GM18508 (cell line): ENCODE measurements around the gene YPEL3.
"Not testable (repeated sequence)": the region's sequence is repeated elsewhere in the genome, so short reads cannot be mapped to it uniquely, and the experiment has no call there.

Source experiments
- ATAC-seq: cut with Tn5 transposase; IDR thresholded peaks from one replicate; pipeline ENCODE4 v1.9.1; 2021; ENCODE audit warnings: moderate number of reproducible peaks; ENCODE audit not compliant: insufficient read depth, unreplicated experiment

Gene YPEL3, protein sequence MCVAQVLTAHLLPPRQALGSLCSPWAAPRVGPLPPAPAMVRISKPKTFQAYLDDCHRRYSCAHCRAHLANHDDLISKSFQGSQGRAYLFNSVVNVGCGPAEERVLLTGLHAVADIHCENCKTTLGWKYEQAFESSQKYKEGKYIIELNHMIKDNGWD

DNA sequence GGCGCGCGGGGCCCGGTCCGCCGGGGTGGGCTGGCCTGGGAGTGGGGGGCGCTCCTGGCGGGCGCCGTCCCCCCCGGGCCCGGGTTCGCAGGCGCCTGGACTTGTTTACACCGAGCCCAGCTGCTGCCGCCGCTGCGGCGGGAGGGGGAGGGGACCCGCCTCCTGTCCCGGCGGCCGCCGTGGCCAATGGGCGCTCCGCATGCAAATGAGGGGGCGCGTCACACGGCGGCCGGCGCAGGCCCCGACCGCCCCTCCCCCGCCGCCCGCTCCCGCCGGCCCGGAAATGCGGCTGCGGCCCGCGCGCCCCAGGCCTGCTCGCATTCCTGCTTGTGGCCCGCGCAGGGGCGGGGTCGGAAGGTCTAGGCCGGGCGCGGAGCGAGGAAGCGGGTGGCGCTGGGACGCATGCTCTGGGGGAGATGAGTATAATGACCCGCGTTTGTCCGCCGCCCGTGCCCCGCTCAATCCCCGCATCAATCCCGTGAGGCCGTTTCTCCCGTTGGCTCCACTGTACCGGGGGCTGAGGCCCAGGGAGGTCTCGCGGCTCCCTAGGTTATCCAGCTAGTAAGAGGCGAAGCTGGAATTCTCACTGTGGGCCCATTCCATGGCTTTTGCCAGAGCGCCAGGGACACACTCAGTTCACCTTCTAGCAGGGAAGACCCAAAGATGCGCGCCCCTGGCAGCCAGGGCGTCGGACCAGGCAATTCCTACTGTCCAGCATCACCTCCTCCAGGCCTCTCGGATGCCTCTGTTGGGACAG is at the start of gene YPEL3:
Gene YPEL3 (minus strand): TSS at position 109 of the 757 bp plus-strand sequence. CDS start 731 bp downstream, outside the sequence.
- no peak for ATAC-seq

DNA sequence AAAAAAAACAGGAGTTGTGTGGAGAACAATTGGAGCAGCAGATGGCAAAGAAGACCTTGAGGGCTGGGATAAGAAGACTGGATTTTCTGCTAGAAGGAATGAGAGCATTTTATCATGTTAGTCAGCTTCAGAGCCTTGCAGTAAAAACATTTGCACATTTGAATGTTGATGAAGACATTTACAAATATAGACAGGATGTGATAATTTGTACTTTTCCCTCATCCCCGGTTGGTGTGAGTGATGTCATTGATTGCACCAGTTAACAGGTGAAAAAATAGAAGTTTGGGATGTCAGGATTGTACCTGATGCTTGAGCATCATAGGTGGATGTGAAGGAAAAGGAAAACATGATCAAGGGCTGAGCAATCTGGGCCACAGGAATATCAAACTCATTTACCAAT is 49.6 kb upstream of the YPEL3 start:
- ATAC-seq: no peak

DNA sequence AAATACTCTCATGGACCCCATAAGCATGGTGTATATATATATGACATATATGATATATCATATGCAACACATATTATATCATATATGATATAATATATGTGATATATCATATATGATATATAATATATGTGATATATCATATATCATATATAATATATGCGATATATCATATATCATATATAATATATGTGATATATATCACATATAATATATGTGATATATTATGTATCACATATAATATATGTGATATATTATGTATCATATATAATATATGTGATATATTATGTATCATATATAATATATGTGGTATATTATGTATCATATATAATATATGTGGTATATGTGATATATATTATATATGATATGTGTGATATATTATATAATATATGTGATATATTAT is 48.9 kb upstream of the YPEL3 start:
- ATAC-seq: no peak

DNA sequence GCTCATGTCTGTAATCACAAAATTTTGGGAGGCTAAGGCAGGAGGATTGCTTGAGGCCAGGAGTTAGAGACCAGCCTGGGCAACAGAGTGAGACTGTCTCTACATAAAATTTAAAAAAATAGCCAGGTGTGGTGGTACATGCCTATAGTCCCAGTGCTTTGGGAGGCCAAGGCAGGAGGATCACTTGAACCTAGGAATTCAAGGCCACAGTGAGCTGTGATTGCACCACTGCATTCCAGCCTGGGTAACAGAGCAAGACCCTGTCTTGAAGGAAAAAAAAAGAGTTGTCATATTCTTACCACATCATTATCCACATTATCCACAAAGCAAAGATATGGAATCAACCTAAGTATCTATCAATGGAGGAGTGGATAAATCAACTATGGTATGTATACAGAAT is 48.0 kb upstream of the YPEL3 start:
- no peak for ATAC-seq

DNA sequence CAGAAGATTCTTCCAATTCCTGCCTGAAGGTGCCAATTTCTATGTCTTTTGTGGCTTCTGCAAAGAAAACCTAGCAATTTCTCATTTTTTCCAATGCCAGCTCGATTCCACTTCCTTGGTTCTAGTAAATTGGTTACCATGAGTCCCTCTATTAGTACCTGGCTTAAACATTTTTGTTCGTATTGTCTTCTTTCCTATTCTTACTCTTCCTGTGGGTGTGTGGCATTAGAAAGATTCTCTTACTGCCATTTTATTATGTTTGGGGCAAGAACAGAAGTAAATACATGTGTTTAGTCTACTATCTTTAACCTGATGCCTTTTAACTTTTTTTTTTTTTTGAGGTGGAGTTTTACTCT is 47.3 kb upstream of the YPEL3 start:
- no peak for ATAC-seq

DNA sequence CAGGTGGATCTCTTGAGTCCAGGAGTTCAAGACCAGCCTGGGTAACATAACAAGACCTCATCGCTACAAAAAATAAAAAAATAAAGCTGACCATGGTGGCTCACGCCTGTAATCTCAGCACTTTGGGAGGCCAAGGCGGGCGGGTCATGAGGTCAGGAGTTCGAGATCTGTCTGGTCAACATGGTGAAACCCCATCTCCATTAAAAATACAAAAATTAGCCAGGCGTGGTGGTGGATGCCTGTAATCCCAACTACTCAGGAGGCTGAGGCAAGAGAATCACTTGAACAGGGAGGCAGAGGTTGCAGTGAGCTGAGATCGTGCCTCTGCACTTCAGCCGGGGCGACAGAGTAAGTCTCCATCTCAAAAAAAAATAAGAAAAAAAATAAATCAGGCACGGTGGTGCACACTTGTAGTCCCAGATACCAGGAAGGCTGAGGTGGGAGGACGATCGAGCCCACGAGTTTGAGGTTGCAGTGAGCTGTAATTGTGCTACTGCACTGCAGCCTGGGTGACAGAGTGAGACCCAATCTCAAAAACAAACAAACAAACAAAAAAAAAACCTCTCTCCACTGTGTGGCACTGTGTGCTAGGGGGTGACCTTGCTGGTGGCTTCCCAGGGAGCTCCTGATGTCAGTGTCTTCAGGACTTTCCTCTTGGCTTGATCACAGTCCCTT is 46.8 kb upstream of the YPEL3 start:
- ATAC-seq: no peak

DNA sequence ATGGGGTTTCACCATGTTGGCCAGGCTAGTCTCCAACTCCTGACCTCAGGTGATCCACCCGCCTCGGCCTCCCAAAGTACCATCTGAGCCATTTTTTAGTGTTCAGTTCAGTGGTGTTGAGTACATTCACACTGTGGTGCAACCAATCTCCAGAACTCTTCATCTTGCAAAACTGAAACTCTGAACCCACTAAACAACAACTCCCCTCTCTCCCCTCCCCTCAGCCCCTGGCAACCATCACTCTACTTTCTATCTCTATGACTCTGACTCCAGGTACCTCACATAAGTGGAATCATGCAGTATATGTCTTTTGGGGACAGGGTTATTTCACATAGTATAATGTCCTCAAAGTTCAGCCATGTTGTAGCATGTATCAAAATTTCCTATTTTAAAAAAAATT is 45.7 kb upstream of the YPEL3 start:
- no peak for ATAC-seq

DNA sequence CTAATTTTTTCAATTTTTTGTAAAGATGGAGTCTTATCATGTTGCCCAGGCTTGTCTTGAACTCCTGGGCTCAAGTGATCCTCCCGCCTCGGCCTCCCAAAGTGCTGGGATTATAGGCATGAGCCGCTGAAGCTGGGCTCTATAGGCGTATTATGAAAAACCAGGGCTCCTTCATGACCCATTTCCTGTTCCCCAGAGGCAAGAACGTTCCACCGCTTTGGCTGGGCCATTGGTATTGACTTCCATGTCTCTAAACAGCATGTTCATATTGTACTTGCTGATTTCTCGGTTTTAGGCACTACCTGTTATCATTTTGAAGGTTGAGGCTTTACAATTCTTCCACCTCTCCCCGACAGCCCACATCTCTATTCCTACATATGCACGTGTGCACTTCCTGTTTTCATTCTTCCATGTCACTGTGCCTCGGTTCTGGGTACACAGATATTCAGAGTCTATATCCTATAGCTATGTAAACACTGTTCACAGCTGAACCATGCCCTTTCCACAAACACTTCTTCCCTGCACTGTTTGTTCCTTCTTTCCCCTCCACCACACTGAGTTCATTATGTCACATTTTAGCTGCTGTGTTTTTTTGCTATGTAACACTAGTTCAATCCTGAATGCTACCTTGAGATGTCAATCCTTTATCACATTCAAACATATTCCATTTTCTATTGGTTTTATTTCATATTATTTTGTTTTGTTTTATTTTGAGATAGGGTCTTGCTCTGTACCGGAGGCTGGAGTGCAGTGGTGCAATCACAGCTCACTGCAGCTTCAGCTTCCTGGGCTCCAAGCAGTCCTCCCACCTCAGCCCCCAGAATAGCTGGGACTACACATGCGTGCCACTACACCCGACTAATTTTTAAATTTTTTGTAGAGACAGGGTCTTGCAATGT is 43.8 kb upstream of the YPEL3 start:
- no peak for ATAC-seq

DNA sequence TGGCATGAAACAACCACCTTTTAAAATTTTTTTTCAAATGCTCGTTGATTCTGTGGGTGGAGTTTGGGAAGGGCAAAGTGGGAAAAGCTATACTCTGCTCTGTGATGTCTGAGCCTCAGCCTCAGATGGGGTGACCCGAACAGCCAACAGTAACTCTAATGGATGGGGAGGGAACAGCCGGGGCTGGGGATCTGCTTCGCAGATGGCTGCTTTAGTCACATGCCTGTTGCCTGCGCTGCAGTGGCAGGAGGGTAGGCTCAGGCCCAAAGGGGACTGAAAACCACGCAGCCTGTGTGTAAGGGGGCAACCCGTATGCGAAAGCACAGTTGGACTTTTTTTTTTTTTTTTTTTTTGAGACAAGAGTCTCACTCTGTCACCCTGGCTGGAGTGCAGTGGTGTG is 41.9 kb upstream of the YPEL3 start:
- no peak for ATAC-seq

DNA sequence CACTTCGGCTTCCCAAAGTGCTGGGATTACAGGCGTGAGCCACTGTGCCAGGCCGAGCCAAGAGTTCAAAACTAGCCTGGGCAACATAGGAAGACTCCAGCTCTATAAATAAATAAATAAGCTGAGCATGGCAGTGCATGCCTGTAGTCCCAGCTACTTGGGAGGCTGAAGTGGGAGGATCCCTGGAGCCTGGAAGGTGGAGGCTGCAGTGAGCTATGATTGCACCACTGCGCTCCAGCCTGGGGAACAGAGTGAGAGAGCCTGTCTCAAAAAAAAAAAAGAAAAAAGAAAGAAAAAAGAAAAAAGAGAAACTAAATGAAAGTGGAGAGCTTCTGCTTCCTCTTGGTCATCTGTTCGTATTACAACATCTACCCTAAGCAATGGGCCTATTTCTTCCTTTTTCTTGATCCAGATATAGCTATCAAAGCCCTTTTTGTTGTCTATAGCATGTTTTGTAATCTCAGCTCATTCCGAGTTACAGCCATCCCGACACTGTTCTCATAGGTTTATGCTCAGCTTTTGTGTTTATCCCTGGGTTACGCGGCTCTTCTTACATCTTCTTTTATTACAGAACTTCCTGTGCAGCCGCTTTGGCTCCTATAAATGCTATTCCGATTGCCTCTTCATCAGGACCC is 41.1 kb upstream of the YPEL3 start:
- no peak for ATAC-seq

DNA sequence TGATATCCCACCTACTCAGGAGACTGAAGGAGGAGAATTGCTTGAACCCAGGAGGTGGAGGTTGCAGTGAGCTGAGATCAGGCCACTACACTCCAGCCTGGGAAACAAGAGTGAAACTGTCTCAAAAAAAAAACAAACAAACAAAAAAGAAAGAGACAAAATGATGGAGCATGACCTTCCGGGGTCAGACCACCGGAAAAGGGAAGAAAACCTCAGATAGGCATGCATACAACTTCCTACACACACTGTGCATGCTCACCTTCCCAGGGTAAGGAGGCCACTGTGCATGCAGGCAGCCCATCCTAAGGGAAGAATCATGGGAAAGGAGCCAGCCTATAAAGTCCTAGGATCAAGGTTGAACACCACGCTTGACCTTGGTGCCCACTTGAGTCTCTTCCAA is 36.6 kb upstream of the YPEL3 start:
- ATAC-seq: no peak

DNA sequence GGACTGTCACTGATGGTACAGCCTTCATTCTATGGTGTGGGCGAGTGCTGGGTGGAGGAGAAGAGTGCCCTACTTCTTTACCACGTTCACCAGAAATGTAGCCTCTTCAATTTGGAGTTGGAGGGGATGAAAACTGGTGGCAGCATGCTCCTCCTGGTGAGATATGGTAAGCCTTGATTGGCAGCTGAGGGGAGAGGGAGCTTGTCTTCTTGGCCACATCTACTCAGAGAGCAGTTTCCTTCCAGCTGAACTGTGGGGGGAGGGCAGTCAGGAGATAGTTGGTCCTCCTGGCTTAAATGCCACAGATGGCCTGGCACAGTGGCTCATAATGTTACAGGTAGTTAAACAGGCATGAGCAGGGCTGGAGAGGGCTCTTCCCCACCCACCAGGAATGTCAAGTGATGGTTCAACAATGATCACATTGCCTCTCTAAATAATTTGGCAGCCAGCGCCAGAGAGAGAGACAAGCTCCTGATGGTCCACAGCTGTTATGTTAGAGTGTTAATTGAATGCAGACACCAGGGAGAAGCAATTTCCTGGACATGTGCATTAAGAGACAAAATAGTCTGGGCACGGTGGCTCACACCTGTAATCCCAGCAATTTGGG is 36.0 kb upstream of the YPEL3 start:
- no peak for ATAC-seq

DNA sequence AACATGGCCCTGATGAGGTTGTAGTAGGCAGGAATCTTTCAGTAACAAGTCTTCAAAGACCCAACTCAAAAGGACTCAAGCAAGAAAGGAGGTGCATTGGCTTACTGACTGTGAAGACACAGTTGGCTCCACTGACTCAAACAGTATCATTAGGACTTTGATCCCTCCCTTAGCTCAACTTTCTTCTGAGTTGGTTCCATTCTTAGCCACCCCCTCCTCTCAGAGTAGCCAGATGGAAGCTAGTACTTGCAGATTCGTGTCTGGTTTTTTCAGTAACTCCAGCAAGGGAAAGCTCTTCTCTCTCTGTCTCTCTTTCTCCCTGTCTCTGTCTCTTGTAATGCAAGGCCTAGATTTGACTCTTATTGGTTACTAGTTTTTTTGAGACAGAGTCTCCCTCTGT is 32.0 kb upstream of the YPEL3 start:
- no peak for ATAC-seq

DNA sequence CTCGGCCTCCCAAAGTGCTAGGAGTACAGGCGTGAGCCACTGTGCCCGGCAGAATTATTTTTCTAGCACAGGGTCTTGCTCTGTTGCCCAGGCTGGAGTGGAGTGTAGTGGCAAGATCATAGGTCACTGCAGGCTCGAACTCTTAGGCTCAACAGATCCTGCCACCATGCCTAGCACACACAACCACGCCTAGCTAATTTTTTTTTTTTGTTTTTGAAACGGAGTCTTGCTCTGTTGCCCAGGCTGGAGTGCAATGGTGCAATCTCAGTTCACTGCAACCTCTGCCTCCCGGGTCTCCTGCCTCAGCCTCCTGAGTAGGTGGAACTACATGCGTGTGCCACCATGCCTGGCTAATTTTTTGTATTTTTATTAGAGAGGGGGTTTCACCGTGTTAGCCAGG is 29.7 kb upstream of the YPEL3 start:
- ATAC-seq: not testable (repeated sequence)

DNA sequence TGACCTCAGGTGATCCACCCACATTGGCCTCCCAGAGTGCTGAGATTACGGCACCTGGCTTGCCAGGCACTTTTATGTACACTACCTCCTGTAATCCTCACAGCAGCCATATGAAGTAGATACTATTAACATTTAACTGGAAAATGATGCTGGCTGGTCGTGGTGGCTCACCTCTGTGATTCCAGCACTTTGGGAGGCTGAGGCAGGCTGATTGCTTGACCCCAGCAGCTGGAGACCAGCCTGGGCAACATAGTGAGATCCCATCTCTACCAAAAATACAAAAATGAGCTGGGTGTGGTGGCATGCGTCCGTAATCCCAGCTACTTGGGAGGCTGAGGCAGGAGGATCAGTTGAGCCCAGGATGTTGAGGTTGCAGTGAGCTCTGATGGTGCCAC is 29.0 kb upstream of the YPEL3 start:
- ATAC-seq: no peak

DNA sequence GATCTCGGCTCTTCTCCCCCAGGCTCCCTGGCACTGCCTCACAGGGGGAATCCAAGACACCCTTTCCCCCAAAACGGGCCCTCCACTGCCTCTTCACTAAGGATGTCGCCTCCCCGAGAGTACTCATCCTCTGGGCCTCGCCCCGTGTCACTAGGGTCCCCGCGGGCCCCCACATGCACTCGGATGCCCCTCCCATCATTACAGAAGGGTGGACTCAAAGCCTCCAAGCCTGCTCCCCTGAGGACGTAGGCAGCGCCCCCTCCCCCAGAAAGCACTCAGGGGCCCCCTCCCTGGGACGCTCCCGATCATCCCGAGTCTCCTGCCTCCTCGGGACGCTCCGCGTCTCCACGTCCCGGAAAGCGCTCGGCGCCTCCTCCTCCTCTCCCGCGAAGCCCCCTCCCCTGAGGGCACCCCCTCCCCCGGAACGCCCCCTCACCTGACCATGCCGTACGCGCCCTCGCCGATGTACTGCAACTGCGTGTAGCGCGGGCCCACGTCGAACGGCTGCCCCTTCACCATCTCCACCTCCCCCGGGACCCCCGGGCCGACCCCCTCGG is 26.7 kb upstream of the YPEL3 start:
- no peak for ATAC-seq

DNA sequence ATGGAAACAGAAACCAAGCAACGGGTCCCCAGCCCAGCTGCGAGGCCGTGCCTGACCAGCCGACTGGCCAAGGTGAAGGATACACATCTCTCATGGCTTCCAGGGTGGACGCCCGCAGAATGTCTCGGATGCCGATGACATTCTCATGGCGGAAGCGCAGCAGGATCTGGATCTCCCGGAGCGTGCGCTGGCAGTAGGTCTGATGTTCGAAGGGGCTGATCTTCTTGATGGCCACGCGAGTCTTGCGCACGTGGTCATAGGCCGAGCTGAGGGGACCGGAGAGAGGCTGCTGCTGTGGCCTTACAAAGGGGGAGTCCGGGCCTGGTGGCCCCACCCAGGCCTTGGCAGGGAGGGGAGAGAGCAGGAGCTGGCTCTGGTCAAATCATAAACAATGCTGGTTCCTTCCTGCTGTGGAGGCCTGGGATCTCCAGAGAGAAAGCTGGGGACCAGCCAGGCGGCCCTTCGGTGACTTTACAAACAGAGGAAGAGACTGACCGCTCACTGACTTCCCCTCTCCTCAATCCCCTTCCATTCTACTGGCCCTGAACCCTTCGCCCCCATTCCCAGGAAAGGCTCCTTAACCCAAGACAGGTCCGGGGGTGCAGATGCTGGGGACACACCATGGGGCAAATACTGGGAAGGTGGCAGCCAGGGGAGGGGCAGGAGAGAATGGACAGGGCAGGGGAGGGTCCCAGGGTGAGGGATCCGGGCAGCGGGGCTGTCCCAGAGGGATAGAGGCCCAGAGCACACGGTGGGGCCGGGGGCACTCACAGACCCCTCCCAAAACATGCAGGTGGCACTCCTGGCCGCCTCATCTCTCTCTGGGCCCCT is 25.9 kb upstream of the YPEL3 start:
- no peak for ATAC-seq

DNA sequence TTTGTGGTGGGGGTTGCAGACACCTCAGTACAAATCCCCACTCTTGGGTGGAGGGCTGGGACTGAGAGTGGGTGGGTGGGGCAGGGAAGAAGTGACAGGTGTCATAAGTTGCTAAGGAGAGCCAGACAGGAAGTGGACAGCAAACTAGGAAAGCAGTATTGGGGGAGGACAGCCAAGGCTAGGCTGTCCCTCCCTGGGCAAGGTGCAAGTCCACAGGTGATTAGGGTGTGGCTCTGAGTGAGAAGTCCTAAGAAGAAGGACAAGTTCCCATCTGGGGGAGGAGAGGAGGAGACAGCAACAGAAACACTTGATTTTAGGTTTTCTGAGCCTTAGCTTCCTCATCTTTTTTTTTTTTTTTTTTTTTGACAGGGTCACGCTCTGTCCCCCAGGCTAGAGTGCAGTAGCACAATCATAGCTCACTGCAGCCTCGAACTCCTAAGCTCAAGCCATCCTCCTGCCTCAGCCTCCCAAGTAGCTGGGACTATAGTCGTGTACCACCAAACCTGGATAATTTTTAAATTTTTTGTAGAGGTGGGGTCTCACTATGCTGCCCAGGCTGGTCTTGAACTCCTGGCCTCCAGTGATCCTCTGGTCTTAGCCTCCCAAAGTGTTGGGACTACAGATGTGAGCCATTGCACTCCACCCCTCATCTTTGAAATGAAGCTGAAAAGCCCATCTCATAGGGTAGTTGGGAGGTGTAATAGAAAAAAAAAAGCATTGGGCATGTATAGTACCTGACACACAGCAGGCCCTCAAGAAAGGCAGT is 24.5 kb upstream of the YPEL3 start:
- ATAC-seq: no peak
